OCI-M2 (cell line): ENCODE data around the gene SLC39A11.

Experiments
- DNase-seq: peaks from one replicate; lab custom pipeline; 2025; ENCODE audit not compliant: unreplicated experiment; lab: John Stamatoyannopoulos, UW

Gene SLC39A11

GRCh38 chr17:72883351-72883750 is 209.1 kb downstream of the SLC39A11 start:
- no peak for DNase-seq

DNA sequence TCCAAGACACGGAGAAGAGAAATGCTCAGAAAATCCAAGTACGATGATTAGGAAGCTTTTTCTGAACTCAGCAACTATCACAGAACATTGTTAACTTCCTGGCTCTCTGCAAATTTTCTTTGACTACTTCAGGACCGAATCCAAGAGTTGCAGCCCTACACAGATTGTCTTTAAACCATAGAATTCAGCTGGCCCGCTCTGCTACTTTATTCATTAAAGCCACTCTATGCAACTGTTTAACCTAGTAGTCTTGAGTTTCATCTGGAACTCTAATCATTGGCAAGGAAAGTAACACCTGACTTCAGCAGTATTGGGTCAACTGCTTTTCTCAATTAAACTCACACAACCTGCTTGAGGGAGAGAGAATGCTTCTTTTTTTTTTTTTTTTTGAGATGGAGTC is 210.1 kb downstream of the SLC39A11 start:
- DNase-seq: no peak

- no peak for DNase-seq
Measured at GRCh38 chr17:72879877-72880276, 212.6 kb downstream of the SLC39A11 start.

- DNase-seq: no peak
Measured at GRCh38 chr17:72878975-72879660, 213.4 kb downstream of the SLC39A11 start.

DNA sequence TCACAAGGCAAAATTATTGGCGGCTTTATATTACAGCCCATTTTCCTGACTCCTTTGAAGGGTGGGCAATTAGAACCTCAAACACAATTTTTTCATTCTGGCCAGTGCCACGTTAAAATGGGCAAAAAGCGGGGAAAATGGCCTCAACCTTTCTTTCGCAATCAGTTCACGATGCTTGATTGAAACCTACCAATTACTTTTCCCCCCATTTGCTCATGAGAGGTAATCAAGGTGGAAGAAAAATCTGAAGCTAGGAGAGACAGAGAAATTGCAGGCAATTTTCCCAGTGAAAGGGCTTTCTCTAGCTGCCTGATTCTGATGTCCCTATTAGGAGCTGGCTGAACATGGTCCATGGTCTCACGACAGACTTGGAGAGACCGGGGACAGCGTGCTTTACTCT is 215.1 kb downstream of the SLC39A11 start:
- no peak for DNase-seq

- no peak for DNase-seq
Measured at GRCh38 chr17:72876413-72876812, 216.1 kb downstream of the SLC39A11 start.

- DNase-seq: no peak
Measured at GRCh38 chr17:72875361-72875760, 217.1 kb downstream of the SLC39A11 start.

DNA sequence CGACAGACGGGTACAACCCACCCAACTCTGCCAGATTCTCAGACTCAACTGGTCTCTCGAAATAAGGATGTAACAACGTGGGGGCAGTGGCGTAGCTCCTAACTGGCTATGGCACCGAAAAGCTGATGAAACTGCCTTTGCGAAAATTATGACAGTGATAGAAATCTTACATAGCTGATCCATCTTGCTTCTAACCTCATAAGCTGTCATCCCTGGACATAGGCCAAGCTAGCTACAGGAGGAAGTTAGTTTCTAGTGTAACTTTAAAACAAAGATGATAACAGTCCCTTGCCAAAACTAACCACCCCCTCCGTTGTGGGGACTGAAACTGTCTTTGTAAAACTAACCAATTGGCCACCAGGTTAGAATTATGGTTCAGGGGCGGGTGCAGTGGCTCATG is 220.1 kb downstream of the SLC39A11 start:
- DNase-seq: no peak

DNA sequence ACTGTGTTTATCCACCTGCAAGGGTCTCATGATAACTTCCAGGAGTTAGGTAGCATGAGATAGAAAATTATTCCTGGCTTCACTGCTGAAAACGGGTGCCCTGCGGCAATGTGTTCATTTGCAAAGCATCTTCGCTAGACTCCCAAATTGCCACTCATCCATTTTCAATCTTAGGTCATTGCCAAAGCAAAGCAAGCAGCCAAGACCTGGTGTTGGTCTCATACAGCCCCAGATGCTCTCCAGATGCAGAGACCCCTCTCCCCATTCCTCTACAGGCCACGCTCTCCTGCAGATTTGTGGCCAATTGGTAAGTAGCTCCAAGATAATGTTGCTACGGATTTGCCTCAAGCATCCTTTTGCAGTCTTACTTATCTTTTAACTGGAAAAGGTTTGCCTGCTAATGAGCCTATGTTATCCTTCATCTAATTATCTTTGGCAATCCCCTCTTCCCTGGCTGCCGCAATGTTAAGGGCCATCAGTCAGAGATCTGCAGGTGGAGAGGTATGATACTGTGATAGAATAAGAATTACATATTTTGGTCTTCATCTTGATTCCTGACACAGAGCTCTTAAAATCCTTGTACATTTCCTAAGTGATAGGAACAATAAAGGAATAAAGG is 222.0 kb downstream of the SLC39A11 start:
- no peak for DNase-seq

- no peak for DNase-seq
Measured at GRCh38 chr17:72869630-72870029, 222.9 kb downstream of the SLC39A11 start.

GRCh38 chr17:72865954-72866353 is 226.5 kb downstream of the SLC39A11 start:
- DNase-seq: no peak

DNA sequence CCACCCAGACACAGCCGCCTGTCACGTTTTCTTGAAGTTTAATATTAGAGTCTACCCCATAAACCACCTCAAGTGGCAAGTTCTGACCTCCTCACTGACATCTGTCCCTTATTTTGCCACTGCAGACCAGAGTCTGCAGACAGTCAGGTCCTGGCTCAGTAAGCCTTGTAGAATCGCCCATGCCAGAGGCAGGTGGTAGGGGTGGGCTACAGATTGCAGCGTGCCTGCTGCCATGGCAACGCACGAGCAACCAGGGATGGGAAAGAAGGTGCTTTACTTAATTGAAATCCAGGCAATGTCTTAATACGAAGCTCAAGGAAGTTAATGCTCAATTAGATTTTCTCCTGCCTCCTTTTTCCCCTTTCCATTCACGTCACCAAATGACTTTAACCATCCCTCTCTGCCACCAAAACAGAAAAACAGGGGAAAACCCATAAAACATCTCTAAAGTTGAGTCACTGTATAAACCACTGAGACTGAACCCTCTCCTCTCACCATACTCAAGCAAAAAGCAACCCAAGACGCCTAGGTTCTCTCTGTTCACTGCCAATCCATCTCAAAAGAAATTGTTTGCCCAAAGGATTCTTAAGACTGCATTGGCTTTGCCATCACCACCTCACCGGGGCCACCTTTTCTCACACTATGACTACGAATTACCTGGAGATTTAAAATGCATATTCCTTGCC is 228.8 kb downstream of the SLC39A11 start:
- DNase-seq: no peak

- DNase-seq: no peak
Measured at GRCh38 chr17:72862276-72862999, 230.1 kb downstream of the SLC39A11 start.

- no peak for DNase-seq
Measured at GRCh38 chr17:72861811-72862210, 230.7 kb downstream of the SLC39A11 start.

- DNase-seq: no peak
Measured at GRCh38 chr17:72860778-72861177, 231.7 kb downstream of the SLC39A11 start.

- no peak for DNase-seq
Measured at GRCh38 chr17:72858826-72859495, 233.5 kb downstream of the SLC39A11 start.

- no peak for DNase-seq
Measured at GRCh38 chr17:72853440-72854415, 238.8 kb downstream of the SLC39A11 start.

DNA sequence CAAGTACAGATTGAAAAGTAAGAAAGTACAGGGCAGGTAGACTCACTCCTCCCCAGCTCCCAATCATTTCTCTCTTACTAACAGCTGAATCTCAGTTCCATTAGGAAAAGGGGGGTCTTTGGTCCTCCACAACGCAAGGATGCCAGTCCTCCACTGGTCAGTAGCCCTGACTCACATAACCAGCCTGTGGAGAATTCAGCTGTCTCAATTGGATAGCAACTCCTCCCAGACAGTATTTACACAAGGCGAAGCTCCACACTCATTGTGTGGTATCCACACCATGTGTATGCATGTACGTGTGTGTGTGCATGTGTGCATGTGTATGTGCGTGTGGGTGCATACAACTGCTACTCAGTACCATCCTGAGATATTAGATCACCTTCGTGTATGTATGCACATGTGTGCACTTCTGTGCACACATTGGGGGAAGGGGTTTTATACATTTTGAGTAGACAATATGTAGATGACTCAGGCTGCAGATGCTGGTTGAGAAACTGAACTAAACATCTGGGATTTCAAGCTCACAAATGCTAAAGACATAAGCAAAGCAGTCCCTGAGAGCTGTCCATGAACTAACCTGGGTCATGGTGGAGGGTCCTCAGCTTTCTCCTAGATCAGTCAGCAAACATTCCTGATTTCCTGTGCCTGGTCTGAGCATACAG is 240.1 kb downstream of the SLC39A11 start:
- no peak for DNase-seq

DNA sequence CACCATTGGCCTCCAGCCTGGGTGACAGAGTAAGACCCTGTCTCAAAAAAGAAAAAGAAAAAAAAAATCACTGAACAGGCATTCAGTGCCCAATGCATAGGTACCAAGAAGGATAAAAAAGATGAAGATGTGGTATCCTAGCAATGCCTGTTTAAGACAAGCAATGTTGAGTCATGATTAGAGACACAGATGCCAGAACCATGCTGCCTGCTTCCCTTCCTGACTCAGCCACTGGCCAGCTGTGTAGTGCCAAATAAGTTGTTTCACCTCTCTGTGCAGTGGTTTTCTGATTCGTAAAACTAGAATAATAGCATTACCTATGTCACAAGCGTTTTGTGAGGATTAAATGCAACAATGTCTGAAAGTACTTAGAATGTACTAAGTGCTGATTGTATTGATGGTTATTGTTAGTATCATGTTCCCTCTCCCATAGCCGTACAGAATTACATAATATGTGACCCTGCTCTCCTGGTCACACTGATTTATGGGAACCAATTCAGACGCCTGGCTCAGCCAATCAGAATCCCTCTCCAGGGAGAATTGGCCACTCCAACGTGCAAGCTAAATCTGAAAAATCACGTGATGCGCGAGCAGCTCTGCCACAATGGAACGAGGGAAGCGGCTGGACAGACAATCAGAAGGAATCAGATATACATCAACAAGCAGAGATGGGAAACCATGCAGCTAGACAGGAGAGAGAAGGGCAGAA is 241.9 kb downstream of the SLC39A11 start:
- no peak for DNase-seq
